Heart right ventricle (tissue), 16 donors: ENCODE results near the gene CFAP119. TPM values are rescaled to one million over a fixed set of nuclear protein-coding genes. Genes with fewer than 3 reads are reported as not detected.

Source experiments
- ATAC-seq, 8 donors: fragments of 200-7000 bp; cut with Tn5 transposase; one replicate each; pipeline ENCODE4 v1.9.1; 2020; ENCODE audit warnings: mild to moderate bottlenecking in 8 of 8, moderate library complexity in 8 of 8, moderate number of reproducible peaks in 1 of 8
- DNase-seq, 2 donors: peaks; one replicate each; pipeline ENCODE4 v3.0.0-alpha.2; 2020
- H3K27ac ChIP-seq, 10 donors: fragments of 200-600 bp; sonication (generic) in 2 of 10; one replicate each; pipeline versions ENCODE4 v1.5.0 to v1.8.0; 2020 to 2022; ENCODE audit warnings: mild to moderate bottlenecking in 3 of 10
- H3K27me3 ChIP-seq, 7 donors: fragments of 200-600 bp; one replicate each; pipeline ENCODE4 v1.8.0; 2021 to 2022; ENCODE audit warnings: mild to moderate bottlenecking in 2 of 7
- H3K36me3 ChIP-seq, 9 donors: fragments of 200-600 bp; sonication (generic) in 1 of 9; one replicate each; pipeline versions ENCODE4 v1.5.0 to v1.8.0; 2020 to 2022; ENCODE audit warnings: mild to moderate bottlenecking in 2 of 9
- H3K4me1 ChIP-seq, 9 donors: fragments of 200-600 bp; sonication (generic) in 1 of 9; one replicate each; pipeline versions ENCODE4 v1.5.0 to v1.8.0; 2020 to 2022; ENCODE audit warnings: mild to moderate bottlenecking in 4 of 9
- H3K4me3 ChIP-seq, 10 donors: fragments of 200-600 bp; sonication (generic) in 2 of 10; one replicate each; pipeline versions ENCODE4 v1.5.0 to v1.8.0; 2020 to 2022; ENCODE audit warnings: mild to moderate bottlenecking in 7 of 10, moderate library complexity in 2 of 10
- H3K9me3 ChIP-seq, 11 donors: fragments of 200-600 bp in 10 of 11; sonication (generic) in 2 of 11; one replicate each; pipeline versions ENCODE4 v1.5.0 to v1.8.0; 2013 to 2022; ENCODE audit warnings: mild to moderate bottlenecking in 2 of 11, control low read depth in 1 of 11, moderate library complexity in 1 of 11
- CTCF ChIP-seq, 9 donors: fragments of 200-600 bp; sonication (generic) in 2 of 9; IDR thresholded peaks; one replicate each; pipeline versions ENCODE4 v1.5.0 to v1.8.0; 2021 to 2022; ENCODE audit warnings: antibody characterized with exemption in 9 of 9, mild to moderate bottlenecking in 5 of 9, moderate library complexity in 1 of 9
- WGBS, 2 donors: extraction: QIAGEN DNeasy Blood & Tissue Kit; methylation state at CpG; one replicate each; pipeline ENCODE4 v1.1.7; 2013; ENCODE audit warnings: inconsistent platforms in 1 of 2; 5-methylcytosine and 5-hydroxymethylcytosine counted together
- intact Hi-C, 10 donors: fragments of 100-400 bp; cut with DNase I; formaldehyde crosslinking; loops; one replicate each; pipeline versions ENCODE4 v1.11.1 to v1.14.2; 2022
- polyA plus RNA-seq, 2 donors: library from polyadenylated mRNA; stranded (reverse); fragments of 200-250 nt; gene quantifications; one replicate each; pipeline ENCODE4 v1.2.3, GENCODE V29; 2013
- total RNA-seq, 10 donors: library from RNA; stranded (reverse); fragmentation: NEBNext Ultra II Directional in 3 of 10; extraction: Animal tissue kit (Norgen Biotek cat#: 25700) in 3 of 10; gene quantifications; one replicate each; pipeline versions ENCODE4 v1.2.1 to v1.2.4, GENCODE V29; 2021 to 2023
- donor health status: Arrhythmogenic right ventricular cardiomyopathy.
- donor health status: ischemic (EF 13 %, LVEDD 7.1; RV severe dilation, severe dysfunction).
- donor health status: healthy with polysubstance abuse.
- donor health status: DM: no; HTN: yes; CAD: no.
- donor health status: DM: no; HTN: no; CAD: no.
- donor health status: ischemic (EF 25% LVEDD 6.9; RV normal size, moderate dysfunction).
- donor health status: ischemic (EF 25% LVEDD 5.7; RV mildly dilated, moderate dysfunction).
- donor health status: healthy.
- donor health status: DM: yes; HTN: yes; CAD: no.
- donor health status: Ischemic cardiomyopathy.
- donor health status: ischemic (EF 35%, LVEDD 5.7; RV mildly dilated, moderate dysfunction).
- donor health status: nonischemic (EF 11% LVEDD 7.7; RV severe dilation, severe dysfunction).
- donor health status: DM: yes; HTN: yes; CAD: no.
- donor health status: PGD.
- donor health status: ischemic (EF 29% LVEDD 5.4; RV normal size, mild dysfunction).
- donor health status: nonischemic (EF 23%, LVEDD 6.1; RV moderate dilation, normal function).

CFAP119 gene
- total and polyA plus RNA-seq, 12 donors = 0.44 to 2.3 (median 1.1) TPM

DNA sequence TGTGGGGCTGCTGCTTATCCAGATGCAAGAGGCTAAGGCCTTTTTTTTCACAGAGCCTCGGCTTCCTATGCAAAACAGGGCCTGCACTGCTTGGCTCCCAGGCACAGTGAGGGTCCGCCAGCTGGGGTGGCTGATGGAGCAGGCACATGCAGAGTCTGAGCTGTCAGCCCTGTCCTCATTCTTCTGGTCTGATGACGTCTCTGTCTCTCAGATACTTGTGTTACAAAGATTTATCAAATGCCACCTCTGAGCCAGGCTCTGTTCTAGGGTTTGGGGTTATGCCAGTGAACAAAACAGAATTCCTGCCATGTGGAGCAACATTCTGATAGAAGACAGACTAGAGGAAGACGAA, 5.0 kb upstream of the CFAP119 start:
- Histone ChIP-seq H3K27me3 (no peaks in the 10 kb centered on the region), H3K36me3 (peaks cover 9 to 92% (median 77%) of the 10 kb centered on the region in 9 donors), H3K4me1 (peaks cover 17 to 54% (median 31%) of the 10 kb centered on the region in 9 donors), H3K27ac (peak overlapping the region; percentile 1 to 81 (median 55)), H3K4me3 (no peak overlapping the region), H3K9me3 (no peaks in the 10 kb centered on the region)
- no peak for TF ChIP-seq CTCF (IDR thresholded peaks at IDR 0.05)
- DNase-seq = no peak
- 39 to 62% methylated on average over 4 of the region's 4 CpGs for WGBS, 2 donors
- intact Hi-C loops = loop anchor here in 1 of 10 donors (10.0 kb wide), 1 partner anchor 62 kb away; no protein-coding TSS in a partner anchor
- peak in 6 of 8 donors; percentile 5 to 79 (median 62) for ATAC-seq

DNA sequence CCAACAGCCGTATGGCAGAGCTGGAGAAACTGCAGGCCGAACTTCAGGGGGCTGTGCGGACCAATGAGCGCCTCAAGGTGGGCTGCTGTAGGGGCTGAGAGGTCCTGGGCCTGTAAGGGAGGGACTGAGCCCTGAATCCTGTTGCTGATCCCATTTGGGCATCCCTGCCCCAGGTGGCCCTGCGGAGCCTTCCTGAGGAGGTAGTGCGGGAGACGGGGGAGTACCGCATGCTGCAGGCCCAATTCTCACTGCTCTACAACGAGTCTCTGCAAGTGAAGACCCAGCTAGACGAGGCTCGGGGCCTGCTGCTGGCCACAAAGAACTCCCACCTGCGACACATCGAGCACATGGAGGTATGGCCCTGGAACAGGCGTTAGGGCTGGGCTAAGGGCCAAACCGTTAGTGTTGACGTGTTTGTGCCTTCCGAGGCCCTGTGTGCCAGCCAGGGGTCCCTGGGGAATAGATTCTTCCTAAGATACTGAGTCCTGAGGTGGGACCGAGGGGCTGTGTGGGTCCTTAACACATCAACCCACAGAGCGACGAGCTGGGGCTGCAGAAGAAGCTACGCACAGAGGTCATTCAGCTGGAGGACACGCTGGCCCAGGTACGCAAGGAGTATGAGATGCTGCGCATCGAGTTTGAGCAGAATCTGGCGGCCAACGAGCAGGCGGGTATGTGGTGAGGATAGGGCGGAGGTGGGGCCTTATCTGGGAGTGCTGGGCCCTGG, 4.5 kb upstream of the CFAP119 start:
- Histone ChIP-seq H3K27ac (peak overlapping the region; percentile 1 to 81 (median 55)), H3K36me3 (peaks cover 6 to 87% (median 72%) of the 10 kb centered on the region in 9 donors), H3K4me3 (no peak overlapping the region), H3K4me1 (peaks cover 17 to 56% (median 31%) of the 10 kb centered on the region in 9 donors), H3K27me3 (no peaks in the 10 kb centered on the region), H3K9me3 (no peaks in the 10 kb centered on the region)
- TF ChIP-seq CTCF (IDR thresholded peaks at IDR 0.05) = no peak
- WGBS, 2 donors = 74 to 78% methylated on average over 29 of the region's 29 CpGs
- DNase-seq (no peak), ATAC-seq (peak in 2 of 8 donors; percentile 0)
- intact Hi-C loops = loop anchor here in 1 of 10 donors (10.0 kb wide), 1 partner anchor 62 kb away; no protein-coding TSS in a partner anchor

- Histone ChIP-seq H3K27me3 (no peaks in the 10 kb centered on the region), H3K9me3 (no peaks in the 10 kb centered on the region), H3K36me3 (peaks cover 6 to 73% (median 57%) of the 10 kb centered on the region in 9 donors), H3K27ac (no peak overlapping the region), H3K4me3 (no peak overlapping the region), H3K4me1 (peaks cover 17 to 65% (median 40%) of the 10 kb centered on the region in 9 donors)
- 95 to 97% methylated on average over 12 of the region's 12 CpGs for WGBS, 2 donors
- ATAC-seq (no peak), DNase-seq (no peak)
- intact Hi-C loops = loop anchor here in 1 of 10 donors (10.0 kb wide), 1 partner anchor 60 kb away; no protein-coding TSS in a partner anchor
- TF ChIP-seq CTCF (IDR thresholded peaks at IDR 0.05) = no peak
These were observed 3.1 kb upstream of the CFAP119 start for GRCh38 chr16:30764816-30765465.

GRCh38 chr16:30764086-30764485, 2.2 kb upstream of the CFAP119 start:
- no peak for ATAC-seq
- Histone ChIP-seq H3K27me3 (no peaks in the 10 kb centered on the region), H3K4me1 (peaks cover 17 to 65% (median 46%) of the 10 kb centered on the region in 9 donors), H3K9me3 (no peaks in the 10 kb centered on the region), H3K36me3 (peaks cover 6 to 67% (median 49%) of the 10 kb centered on the region in 9 donors), H3K4me3 (peak overlapping the region in 1 of 10 donors; percentile 84), H3K27ac (no peak overlapping the region)
- intact Hi-C loops = loop anchor here in 1 of 10 donors (10.0 kb wide), 1 partner anchor 59 kb away; no protein-coding TSS in a partner anchor
- no peak for DNase-seq
- 90 to 93% methylated on average over 11 of the region's 11 CpGs for WGBS, 2 donors
- no peak for TF ChIP-seq CTCF (IDR thresholded peaks at IDR 0.05)
